ACC112 (cell line): ENCODE data around the gene ALDH1A1.

Source experiments
- H2AFZ ChIP-seq: fragments of 200-600 bp; sonication (generic); one replicate; pipeline ENCODE4 v1.6.0; 2017; ENCODE audit warnings: antibody characterized with exemption, low read length; ENCODE audit not compliant: unreplicated experiment
- H3K27ac ChIP-seq: fragments of 200-600 bp; sonication (generic); 2 replicates; pipeline ENCODE4 v1.5.1; 2014; ENCODE audit warnings: low read depth, mild to moderate bottlenecking, antibody characterized with exemption, low read length, moderate library complexity
- H3K27me3 ChIP-seq: fragments of 200-600 bp; sonication (generic); 2 replicates; pipeline ENCODE4 v1.6.1; 2014; ENCODE audit warnings: mild to moderate bottlenecking, antibody characterized with exemption, low read length, moderate library complexity, mixed read lengths; ENCODE audit not compliant: insufficient read depth
- H3K36me3 ChIP-seq: fragments of 200-600 bp; sonication (generic); 2 replicates; pipeline ENCODE4 v1.6.1; 2016; ENCODE audit warnings: mild to moderate bottlenecking, antibody characterized with exemption, low read length, moderate library complexity, mixed read lengths; ENCODE audit not compliant: insufficient read depth
- H3K4me1 ChIP-seq: fragments of 200-600 bp; sonication (generic); one replicate; pipeline ENCODE4 v1.6.1; 2016; ENCODE audit warnings: low read length, mixed read lengths; ENCODE audit not compliant: insufficient read depth, unreplicated experiment, control insufficient read depth
- H3K4me3 ChIP-seq: fragments of 200-600 bp; sonication (generic); 2 replicates; pipeline ENCODE4 v1.5.1; 2014; ENCODE audit warnings: mild to moderate bottlenecking, low read depth, low read length
- H3K79me2 ChIP-seq: fragments of 200-600 bp; sonication (generic); one replicate; pipeline ENCODE4 v1.6.0; 2016; ENCODE audit warnings: low read length; ENCODE audit not compliant: control insufficient read depth, unreplicated experiment, insufficient read depth

The ALDH1A1 gene

GRCh38 chr9:72904267-72905093, 48.4 kb downstream of the ALDH1A1 start:
- Histone ChIP-seq H2AFZ (no peak overlapping the region), H3K79me2 (no peaks in the 10 kb centered on the region), H3K4me3 (no peak overlapping the region), H3K4me1 (no peaks in the 10 kb centered on the region), H3K27me3 (no peaks in the 10 kb centered on the region), H3K36me3 (no peaks in the 10 kb centered on the region), H3K27ac (no peak overlapping the region)

DNA sequence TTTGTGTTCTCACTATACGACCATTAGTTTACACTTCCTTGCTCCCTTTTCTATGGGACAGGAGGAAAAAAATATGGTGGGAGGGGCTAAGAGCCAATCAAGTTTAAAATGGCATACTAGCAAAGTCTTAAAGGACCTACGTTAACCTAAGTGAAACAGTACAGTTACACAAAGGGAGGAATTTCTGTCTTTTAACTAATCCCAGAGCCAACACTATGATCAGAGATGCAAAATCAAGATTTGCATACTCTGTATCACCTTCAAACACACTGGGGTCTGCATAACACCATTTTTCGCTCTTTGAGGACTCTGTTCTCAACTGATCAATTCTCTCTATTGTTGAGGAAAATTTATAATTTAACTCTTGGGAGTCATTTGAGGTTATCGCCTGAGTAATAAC, 49.8 kb downstream of the ALDH1A1 start:
- Histone ChIP-seq H3K27ac (no peak overlapping the region), H2AFZ (no peak overlapping the region), H3K36me3 (no peaks in the 10 kb centered on the region), H3K4me1 (no peaks in the 10 kb centered on the region), H3K4me3 (no peak overlapping the region), H3K27me3 (no peaks in the 10 kb centered on the region), H3K79me2 (no peaks in the 10 kb centered on the region)

GRCh38 chr9:72902268-72902667, 50.6 kb downstream of the ALDH1A1 start:
- no peak overlapping the region for H3K4me3 ChIP-seq
- no peaks in the 10 kb centered on the region for H3K4me1 ChIP-seq
- no peaks in the 10 kb centered on the region for H3K27me3 ChIP-seq
- H3K27ac ChIP-seq, result no peak overlapping the region
- no peaks in the 10 kb centered on the region for H3K79me2 ChIP-seq
- H3K36me3 ChIP-seq, result no peaks in the 10 kb centered on the region
- no peak overlapping the region for H2AFZ ChIP-seq

GRCh38 chr9:72899734-72900477, 52.9 kb downstream of the ALDH1A1 start:
- no peaks in the 10 kb centered on the region for H3K4me1 ChIP-seq
- H3K27ac ChIP-seq, result no peak overlapping the region
- no peaks in the 10 kb centered on the region for H3K27me3 ChIP-seq
- no peaks in the 10 kb centered on the region for H3K36me3 ChIP-seq
- H3K79me2 ChIP-seq, result no peaks in the 10 kb centered on the region
- H3K4me3 ChIP-seq, result no peak overlapping the region
- no peak overlapping the region for H2AFZ ChIP-seq

GRCh38 chr9:72898784-72899733, 53.8 kb downstream of the ALDH1A1 start:
- no peaks in the 10 kb centered on the region for H3K36me3 ChIP-seq
- H3K79me2 ChIP-seq, result no peaks in the 10 kb centered on the region
- H2AFZ ChIP-seq, result no peak overlapping the region
- no peak overlapping the region for H3K27ac ChIP-seq
- no peaks in the 10 kb centered on the region for H3K4me1 ChIP-seq
- no peaks in the 10 kb centered on the region for H3K27me3 ChIP-seq
- H3K4me3 ChIP-seq, result no peak overlapping the region

- Histone ChIP-seq H3K4me1 (no peaks in the 10 kb centered on the region), H3K4me3 (no peak overlapping the region), H3K36me3 (no peaks in the 10 kb centered on the region), H3K27ac (no peak overlapping the region), H3K79me2 (no peaks in the 10 kb centered on the region), H3K27me3 (no peaks in the 10 kb centered on the region), H2AFZ (no peak overlapping the region)
Observed at GRCh38 chr9:72898360-72898759, 54.5 kb downstream of the ALDH1A1 start.

DNA sequence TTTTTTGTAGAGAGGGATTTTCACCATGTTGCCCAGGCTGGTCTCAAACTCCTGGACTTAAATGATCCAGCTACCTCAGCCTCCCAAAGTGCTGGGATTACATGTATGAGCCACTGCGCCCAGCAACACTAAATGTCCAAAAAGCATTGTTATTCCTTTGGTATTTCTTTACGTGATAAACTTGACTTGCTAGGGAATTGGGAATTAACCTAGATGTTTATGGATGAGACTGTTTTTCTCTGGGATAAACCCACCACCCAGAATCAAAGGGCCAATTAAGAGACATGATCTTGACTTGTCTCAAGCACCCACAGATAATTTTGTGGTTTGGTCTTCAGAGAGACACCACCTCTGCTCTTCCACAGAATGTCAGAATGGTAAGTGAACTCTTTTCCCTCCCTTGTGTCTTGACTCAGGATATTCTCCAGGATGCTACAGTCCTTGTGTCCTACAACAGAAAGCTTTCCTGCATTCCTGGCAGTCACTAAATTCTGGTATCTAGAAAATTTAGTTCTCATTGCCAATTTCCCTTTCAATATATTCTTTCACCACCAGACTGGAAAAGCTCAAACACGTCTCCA, 55.7 kb downstream of the ALDH1A1 start:
- Histone ChIP-seq H3K36me3 (no peaks in the 10 kb centered on the region), H2AFZ (no peak overlapping the region), H3K27me3 (no peaks in the 10 kb centered on the region), H3K79me2 (no peaks in the 10 kb centered on the region), H3K27ac (no peak overlapping the region), H3K4me3 (no peak overlapping the region), H3K4me1 (no peaks in the 10 kb centered on the region)

- H3K27me3 ChIP-seq, result no peaks in the 10 kb centered on the region
Observed at GRCh38 chr9:72896439-72896838, 56.4 kb downstream of the ALDH1A1 start.

GRCh38 chr9:72895122-72895521, 57.7 kb downstream of the ALDH1A1 start:
- Histone ChIP-seq H3K27ac (no peak overlapping the region), H3K4me3 (no peak overlapping the region), H3K4me1 (no peaks in the 10 kb centered on the region), H3K27me3 (no peaks in the 10 kb centered on the region), H3K36me3 (no peaks in the 10 kb centered on the region), H2AFZ (no peak overlapping the region), H3K79me2 (no peaks in the 10 kb centered on the region)

More at GRCh38 chr9:72896439-72896838, 56.4 kb downstream of the ALDH1A1 start:
- Histone ChIP-seq H3K4me1 (no peaks in the 10 kb centered on the region), H2AFZ (no peak overlapping the region), H3K79me2 (no peaks in the 10 kb centered on the region), H3K27ac (no peak overlapping the region), H3K4me3 (no peak overlapping the region), H3K36me3 (no peaks in the 10 kb centered on the region)

- H3K4me1 ChIP-seq, result no peaks in the 10 kb centered on the region
- H3K27me3 ChIP-seq, result no peaks in the 10 kb centered on the region
- no peaks in the 10 kb centered on the region for H3K79me2 ChIP-seq
- H3K36me3 ChIP-seq, result no peaks in the 10 kb centered on the region
- H3K27ac ChIP-seq, result no peak overlapping the region
- H3K4me3 ChIP-seq, result no peak overlapping the region
- H2AFZ ChIP-seq, result peak overlapping the region; percentile 32
Observed at GRCh38 chr9:72894342-72894741, 58.5 kb downstream of the ALDH1A1 start.
